Activated effector memory CD4-positive, alpha-beta T cell treated with anti-CD3 and anti-CD28 coated beads, Interleukin-2, amount 50 U/mL, for 16 hours (primary cell): ENCODE data around the gene EML5.
A peak's percentile ranks its signal among the peaks of the same experiment; 100 is the strongest.
"Not testable (repeated sequence)": the region's sequence is repeated elsewhere in the genome, so short reads cannot be mapped to it uniquely, and the experiment has no call there.

Experiments used
- DNase-seq: peaks from one replicate; pipeline ENCODE4 v3.0.0-alpha.2; 2020

Gene EML5

GRCh38 chr14:88792473-88793258 lies at the start of gene EML5:
EML5 (minus strand) TSS chr14:88792953; CDS start chr14:88792503, 450 bp downstream.
- peak; percentile 93 for DNase-seq

GRCh38 chr14:88842414-88842813 lies 49.7 kb upstream of the EML5 start:
- DNase-seq, result no peak

GRCh38 chr14:88841741-88842140 lies 49.0 kb upstream of the EML5 start:
- no peak for DNase-seq

GRCh38 chr14:88840926-88841325 lies 48.2 kb upstream of the EML5 start:
- DNase-seq, result no peak

- DNase-seq, result no peak
These were observed 45.3 kb upstream of the EML5 start for GRCh38 chr14:88838015-88838414.

- no peak for DNase-seq
These were observed 44.7 kb upstream of the EML5 start for GRCh38 chr14:88837495-88837894.

GRCh38 chr14:88835661-88836060 lies 42.9 kb upstream of the EML5 start:
- DNase-seq, result no peak

- no peak for DNase-seq
These were observed 42.2 kb upstream of the EML5 start for GRCh38 chr14:88834883-88835431.

- DNase-seq, result no peak
These were observed 38.5 kb upstream of the EML5 start for GRCh38 chr14:88831284-88831683.

- DNase-seq, result no peak
These were observed 37.0 kb upstream of the EML5 start for GRCh38 chr14:88829685-88830302.

GRCh38 chr14:88829188-88829587 lies 36.4 kb upstream of the EML5 start:
- no peak for DNase-seq

GRCh38 chr14:88825503-88825902 lies 32.8 kb upstream of the EML5 start:
- no peak for DNase-seq

- no peak for DNase-seq
These were observed 32.3 kb upstream of the EML5 start for GRCh38 chr14:88825078-88825458.

GRCh38 chr14:88824314-88825077 lies 31.7 kb upstream of the EML5 start, which contains the start of gene TTC8:
TTC8 (plus strand) TSS chr14:88824651; CDS start chr14:88824708, 57 bp downstream.
- peak; percentile 92 for DNase-seq

GRCh38 chr14:88823968-88824313 lies 31.2 kb upstream of the EML5 start:
- no peak for DNase-seq

- DNase-seq, result no peak
These were observed 29.1 kb upstream of the EML5 start for GRCh38 chr14:88821888-88822287.

- DNase-seq, result no peak
These were observed 28.6 kb upstream of the EML5 start for GRCh38 chr14:88821378-88821777.

GRCh38 chr14:88819674-88820073 lies 26.9 kb upstream of the EML5 start:
- DNase-seq, result not testable (repeated sequence)

- no peak for DNase-seq
These were observed 25.3 kb upstream of the EML5 start for GRCh38 chr14:88818018-88818417.

GRCh38 chr14:88815980-88816379 lies 23.2 kb upstream of the EML5 start:
- DNase-seq, result no peak

- no peak for DNase-seq
These were observed 15.6 kb upstream of the EML5 start for GRCh38 chr14:88808359-88808758.

- DNase-seq, result no peak
These were observed 11.7 kb upstream of the EML5 start for GRCh38 chr14:88804477-88804876.

GRCh38 chr14:88804035-88804434 lies 11.3 kb upstream of the EML5 start:
- no peak for DNase-seq

GRCh38 chr14:88802596-88802995 lies 9.8 kb upstream of the EML5 start:
- DNase-seq, result no peak
